ENCODE data around the gene THAP6.
"Not testable (repeated sequence)": the region's sequence is repeated elsewhere in the genome, so short reads cannot be mapped to it uniquely, and the experiment has no call there.

The THAP6 gene

GRCh38 chr4:75527482-75527881, 13.2 kb downstream of the THAP6 start:
- no peak for DNase-seq

- no peak for DNase-seq
Measured at GRCh38 chr4:75530556-75531322, 16.5 kb downstream of the THAP6 start.

GRCh38 chr4:75531536-75532143, 17.4 kb downstream of the THAP6 start:
- not testable (repeated sequence) for DNase-seq

GRCh38 chr4:75533339-75533887, 19.1 kb downstream of the THAP6 start:
- not testable (repeated sequence) for DNase-seq

GRCh38 chr4:75533926-75534325, 19.7 kb downstream of the THAP6 start:
- not testable (repeated sequence) for DNase-seq

GRCh38 chr4:75537308-75537707, 23.0 kb downstream of the THAP6 start:
- not testable (repeated sequence) for DNase-seq

- DNase-seq, result no peak
Measured at GRCh38 chr4:75542824-75543223, 28.6 kb downstream of the THAP6 start.

GRCh38 chr4:75544220-75544619, 29.9 kb downstream of the THAP6 start:
- DNase-seq, result not testable (repeated sequence)

GRCh38 chr4:75544870-75545269, 30.6 kb downstream of the THAP6 start:
- no peak for DNase-seq

GRCh38 chr4:75545526-75545925, 31.3 kb downstream of the THAP6 start:
- no peak for DNase-seq

GRCh38 chr4:75547647-75548387, 33.5 kb downstream of the THAP6 start:
- no peak for DNase-seq

GRCh38 chr4:75549019-75549418, 34.7 kb downstream of the THAP6 start:
- no peak for DNase-seq

- no peak for DNase-seq
Measured at GRCh38 chr4:75552452-75552851, 38.2 kb downstream of the THAP6 start.

GRCh38 chr4:75555294-75556164, 41.3 kb downstream of the THAP6 start, which contains the start of gene ODAPH:
Gene ODAPH (plus strand): TSS chr4:75556066. CDS start chr4:75556083, 17 bp downstream.
- peak; percentile 7 to 22 for DNase-seq

GRCh38 chr4:75557696-75558095, 43.4 kb downstream of the THAP6 start:
- DNase-seq, result no peak

GRCh38 chr4:75561789-75562188, 47.5 kb downstream of the THAP6 start:
- no peak for DNase-seq

- no peak for DNase-seq
Measured at GRCh38 chr4:75564023-75564422, 49.8 kb downstream of the THAP6 start.

GRCh38 chr4:75565481-75565880, 51.2 kb downstream of the THAP6 start:
- DNase-seq, result no peak

- no peak for DNase-seq
Measured at GRCh38 chr4:75566911-75567310, 52.6 kb downstream of the THAP6 start.

GRCh38 chr4:75567725-75568124, 53.5 kb downstream of the THAP6 start:
- no peak for DNase-seq

All from stimulated activated CD4-positive, alpha-beta T cell treated with anti-CD3 and anti-CD28 coated beads, Interleukin-2, amount 100 ng/mL, for 24 hours (primary cell).